Middle frontal gyrus (tissue), 1 donor: Measurements from ENCODE around the gene TBC1D9B.

Experiments used
- DNase-seq: peaks from one replicate; pipeline ENCODE4 v3.0.0-alpha.2; 2015; ENCODE audit warnings: low spot score; ENCODE audit errors: extremely low spot score

The TBC1D9B gene

GRCh38 chr5:179906795-179907555, 722 bp downstream of the TBC1D9B start:
- DNase-seq, result no peak

- DNase-seq, result no peak
Measured at GRCh38 chr5:179906294-179906794, 1.4 kb downstream of the TBC1D9B start.

- no peak for DNase-seq
Measured at GRCh38 chr5:179905161-179905560, 2.5 kb downstream of the TBC1D9B start.

GRCh38 chr5:179904463-179905160, 3.1 kb downstream of the TBC1D9B start:
- no peak for DNase-seq

GRCh38 chr5:179902763-179903158, 4.9 kb downstream of the TBC1D9B start:
- no peak for DNase-seq

- DNase-seq, result no peak
Measured at GRCh38 chr5:179901915-179902762, 5.6 kb downstream of the TBC1D9B start.

- DNase-seq, result no peak
Measured at GRCh38 chr5:179901462-179901861, 6.2 kb downstream of the TBC1D9B start.

GRCh38 chr5:179900711-179901110, 7.0 kb downstream of the TBC1D9B start:
- no peak for DNase-seq

GRCh38 chr5:179900206-179900605, 7.5 kb downstream of the TBC1D9B start:
- DNase-seq, result no peak

GRCh38 chr5:179895861-179896260, 11.8 kb downstream of the TBC1D9B start:
- no peak for DNase-seq

GRCh38 chr5:179893958-179894895, 13.5 kb downstream of the TBC1D9B start:
- DNase-seq, result no peak

GRCh38 chr5:179893076-179893957, 14.4 kb downstream of the TBC1D9B start:
- DNase-seq, result no peak

- DNase-seq, result no peak
Measured at GRCh38 chr5:179892255-179892654, 15.4 kb downstream of the TBC1D9B start.

- DNase-seq, result no peak
Measured at GRCh38 chr5:179890751-179891682, 16.7 kb downstream of the TBC1D9B start.

GRCh38 chr5:179889885-179890284, 17.8 kb downstream of the TBC1D9B start:
- DNase-seq, result no peak

GRCh38 chr5:179887802-179888201, 19.9 kb downstream of the TBC1D9B start:
- DNase-seq, result no peak

- no peak for DNase-seq
Measured at GRCh38 chr5:179887095-179887494, 20.6 kb downstream of the TBC1D9B start.

- DNase-seq, result no peak
Measured at GRCh38 chr5:179886190-179886911, 21.3 kb downstream of the TBC1D9B start.
